ENCODE data around the gene RPS3. TPM values are rescaled to one million over a fixed set of nuclear protein-coding genes. Genes with fewer than 3 reads are reported as not detected.

RPS3 gene
- total RNA-seq, 4 donors from 2014 or later, result 529 to 907 (median 716) TPM

DNA sequence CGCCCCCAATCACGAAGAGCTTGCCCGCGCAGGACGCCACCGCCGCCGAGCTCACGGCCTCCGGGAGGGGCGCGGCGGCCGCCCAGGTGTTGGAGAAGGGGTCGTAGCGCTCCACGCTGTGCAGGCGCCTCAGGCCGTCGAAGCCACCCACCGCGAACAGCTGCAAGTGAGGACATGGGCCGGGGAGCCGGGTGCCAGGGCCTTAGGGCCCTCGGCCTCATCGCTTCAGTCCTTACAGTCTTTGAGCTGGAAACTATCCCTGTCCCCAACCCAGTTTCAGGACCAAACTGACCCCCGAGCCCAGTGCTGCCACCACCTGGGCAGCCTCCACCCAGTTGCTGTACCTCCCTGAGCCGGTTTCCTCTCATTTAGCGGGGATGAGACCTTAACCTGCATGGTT lies 26.1 kb downstream of the RPS3 start:
- no peak for TF ChIP-seq CTCF (IDR thresholded peaks at IDR 0.05; ENCODE audit: low read depth)

DNA sequence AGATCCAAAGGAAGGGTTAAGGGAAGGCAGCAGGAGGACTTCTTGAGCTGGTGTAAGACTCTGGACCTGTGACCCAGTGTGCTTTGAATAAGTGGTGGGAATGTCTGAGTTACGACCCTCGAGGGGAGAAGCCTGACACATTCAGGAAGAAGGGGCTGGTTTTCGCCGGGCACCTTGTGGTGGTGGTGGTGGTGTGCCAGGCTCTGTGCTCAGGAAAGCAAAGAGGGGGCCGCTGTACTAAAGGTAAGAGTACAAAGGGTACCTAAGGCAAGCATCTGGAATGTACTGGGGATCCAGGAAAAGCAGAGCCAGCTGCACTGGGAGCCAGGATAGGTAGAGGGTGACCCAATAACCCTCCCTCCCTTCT lies 27.4 kb downstream of the RPS3 start:
- TF ChIP-seq CTCF (IDR thresholded peaks at IDR 0.05; ENCODE audit: low read depth), result no peak

DNA sequence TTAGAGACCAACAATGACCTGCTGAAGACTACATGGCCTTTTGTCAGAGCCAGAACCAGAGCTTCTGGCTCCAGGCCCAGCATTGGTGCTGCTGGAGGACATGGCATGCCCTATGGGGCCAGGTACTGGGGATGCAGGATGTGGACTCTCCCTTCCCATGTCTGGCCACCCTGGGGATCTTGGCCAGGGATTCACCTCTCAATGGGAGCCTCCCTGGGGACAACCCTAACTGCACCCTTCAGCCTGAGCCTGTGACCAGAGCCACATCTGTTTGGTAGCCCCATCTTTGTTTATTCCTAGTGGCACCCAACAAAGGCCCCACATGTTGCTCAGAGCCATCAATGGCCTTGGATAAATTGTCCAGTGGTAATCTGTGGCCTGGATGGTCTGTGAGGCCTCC lies 27.9 kb downstream of the RPS3 start:
- TF ChIP-seq CTCF (IDR thresholded peaks at IDR 0.05; ENCODE audit: low read depth), result no peak

GRCh38 chr11:75428281-75428724 lies 29.0 kb downstream of the RPS3 start:
- TF ChIP-seq CTCF (IDR thresholded peaks at IDR 0.05; ENCODE audit: low read depth), result no peak

DNA sequence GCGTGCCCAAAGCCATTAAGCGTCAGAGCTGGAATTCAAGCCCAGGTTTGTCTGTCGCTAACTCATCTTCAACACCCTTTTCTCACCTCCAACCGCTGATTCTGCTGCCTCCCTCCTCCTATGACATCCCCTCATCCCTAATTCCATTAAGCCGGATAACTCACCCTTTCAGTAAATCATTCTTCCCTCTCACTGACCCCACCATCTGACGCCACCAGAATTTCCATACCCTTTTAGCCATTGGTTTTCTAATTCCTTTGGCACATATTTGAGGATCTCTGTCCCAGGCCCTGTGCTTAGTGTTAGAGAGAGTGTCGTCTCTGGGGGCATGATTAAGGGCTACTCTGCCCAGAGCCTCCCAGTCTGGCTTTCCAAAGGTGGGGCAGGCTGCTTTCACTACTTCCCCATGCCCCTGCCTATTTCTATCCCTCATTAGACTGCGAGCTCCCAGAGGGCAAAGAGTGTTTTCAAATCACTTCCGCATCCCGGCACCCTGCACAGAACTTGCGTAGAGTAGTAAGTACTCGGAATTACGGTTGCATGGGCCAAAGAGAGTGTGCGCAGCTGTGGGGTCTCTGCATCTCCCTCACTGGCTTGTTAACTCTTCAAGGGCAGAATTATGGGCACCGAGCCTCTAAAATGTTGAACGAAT lies 29.8 kb downstream of the RPS3 start:
- TF ChIP-seq CTCF (IDR thresholded peaks at IDR 0.05; ENCODE audit: low read depth), result no peak

DNA sequence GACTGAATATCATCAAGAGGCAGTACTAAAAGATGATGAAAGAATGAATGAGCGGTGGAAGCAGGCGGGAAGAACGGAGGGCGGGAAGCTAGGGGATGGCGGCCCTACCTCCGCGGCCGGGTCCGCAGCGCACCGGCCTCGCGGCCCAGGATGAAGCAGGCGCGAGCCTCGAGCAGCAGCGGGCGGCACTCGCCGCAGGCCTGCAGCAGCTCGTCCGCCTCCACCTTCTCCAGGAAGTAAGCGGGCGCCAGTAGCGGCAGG lies 30.3 kb downstream of the RPS3 start:
- TF ChIP-seq CTCF (IDR thresholded peaks at IDR 0.05; ENCODE audit: low read depth), result no peak

GRCh38 chr11:75429902-75430713 lies 30.8 kb downstream of the RPS3 start:
- TF ChIP-seq CTCF (IDR thresholded peaks at IDR 0.05; ENCODE audit: low read depth), result no peak

All from subcutaneous adipose tissue (tissue), 4 donors.